CD1c-positive myeloid dendritic cell (primary cell): ENCODE data around the gene SEC61B.

Experiments used
- DNase-seq: peaks from one replicate; pipeline ENCODE4 v3.0.0-alpha.2; 2016; ENCODE audit errors: extremely low spot score

SEC61B gene

DNA sequence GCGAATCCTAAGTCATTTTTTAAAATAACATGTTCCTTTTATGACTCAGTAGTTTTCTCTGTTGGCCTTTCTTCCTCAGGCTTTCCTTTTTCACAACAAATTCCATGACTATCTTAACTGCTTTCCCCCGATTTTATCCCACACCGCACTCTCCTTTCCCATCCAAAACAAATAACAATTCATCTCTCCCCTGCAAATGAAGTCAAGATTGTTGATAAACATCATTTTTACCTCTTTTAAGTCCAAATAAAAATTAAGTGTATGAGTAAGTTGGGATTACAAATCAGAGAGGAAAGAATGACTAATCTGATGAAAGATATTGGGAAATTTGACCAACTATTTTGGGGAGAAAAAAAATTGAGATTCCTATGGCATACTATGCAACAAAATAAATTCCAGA, 47.3 kb downstream of the SEC61B start:
- no peak for DNase-seq

- DNase-seq = no peak
Observed at GRCh38 chr9:99270491-99270890, 48.4 kb downstream of the SEC61B start.

GRCh38 chr9:99272836-99273235, 50.8 kb downstream of the SEC61B start:
- no peak for DNase-seq

DNA sequence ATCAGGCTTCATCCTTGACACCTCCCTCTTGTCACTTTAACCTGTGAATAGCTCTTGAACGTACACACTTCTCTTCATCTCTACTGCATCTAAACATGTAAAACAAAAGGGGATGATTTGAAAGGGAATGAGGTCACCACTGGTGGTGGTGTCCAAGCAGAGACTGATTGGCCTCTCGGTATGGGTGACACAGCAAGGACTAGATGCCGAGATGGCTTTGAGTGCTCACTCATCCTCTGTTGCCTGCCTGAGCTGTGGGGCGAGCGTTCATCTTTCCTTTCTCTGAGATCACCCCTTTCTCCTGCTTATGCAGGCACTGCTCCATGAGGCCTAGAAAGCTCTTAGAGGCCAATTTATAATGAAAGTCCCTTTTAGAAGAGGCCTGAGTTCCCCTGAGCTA, 51.9 kb downstream of the SEC61B start:
- no peak for DNase-seq

DNA sequence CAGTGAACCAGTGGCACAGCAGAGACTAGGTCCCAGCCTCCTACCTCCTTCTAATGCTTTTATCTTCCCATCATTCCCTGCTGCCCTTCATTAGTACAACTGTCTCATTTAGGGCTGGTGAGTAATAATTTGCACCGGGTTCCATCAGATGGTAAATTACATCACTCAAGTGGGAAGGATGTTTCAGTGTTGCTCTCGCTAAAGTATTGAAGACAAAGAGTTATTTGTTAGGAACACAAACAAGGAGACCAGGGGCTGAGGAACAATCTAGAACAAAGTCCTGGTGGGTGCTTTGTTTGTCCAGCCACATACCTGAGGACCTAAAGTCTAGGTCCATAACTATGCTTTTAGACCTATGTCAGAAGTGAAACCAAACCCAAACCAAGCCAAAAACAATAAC, 52.4 kb downstream of the SEC61B start:
- DNase-seq = no peak
